ENCODE data around the gene ARHGAP24.
A peak's percentile ranks its signal among the peaks of the same experiment; 100 is the strongest.
"Not testable (repeated sequence)": the region's sequence is repeated elsewhere in the genome, so short reads cannot be mapped to it uniquely, and the experiment has no call there.

ARHGAP24 gene

DNA sequence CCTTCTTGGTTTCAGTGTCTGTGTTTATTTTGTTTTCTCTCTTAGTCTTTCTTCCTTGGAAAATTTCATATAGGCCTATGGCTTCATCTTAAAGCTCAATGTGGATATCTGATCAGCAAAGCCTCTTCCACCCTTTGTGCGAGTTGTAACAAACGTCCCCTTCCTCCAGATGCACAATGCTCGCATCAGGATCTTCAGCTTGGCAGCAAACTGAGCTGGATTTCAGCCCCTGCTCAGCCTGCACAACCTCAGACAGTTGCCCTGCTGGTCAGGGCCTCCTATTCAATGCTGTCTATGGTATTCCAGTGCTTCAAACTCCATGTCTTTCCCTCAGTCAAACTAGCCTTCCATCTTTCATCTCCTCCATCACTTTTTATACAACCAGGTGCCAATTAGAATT, 309.4 kb downstream of the ARHGAP24 start:
- DNase-seq = no peak

DNA sequence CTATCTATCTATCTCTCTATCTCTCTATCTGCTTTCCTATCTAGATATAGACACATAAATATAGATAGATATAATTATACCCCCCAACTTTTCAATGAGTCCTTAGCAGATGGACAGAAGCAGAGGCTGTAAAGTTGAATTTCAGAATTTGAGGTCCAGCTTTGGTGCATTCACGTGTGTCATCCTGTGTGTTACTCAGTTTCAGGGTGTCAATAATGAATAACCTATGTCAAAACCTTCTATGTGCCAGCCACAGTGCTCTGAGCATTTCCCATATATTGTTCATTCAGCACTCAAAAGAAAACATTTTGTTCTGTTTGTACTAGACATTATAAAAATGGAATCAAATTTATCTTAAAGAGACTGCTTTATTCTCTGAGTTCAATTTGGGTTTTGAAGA, 310.0 kb downstream of the ARHGAP24 start:
- DNase-seq = no peak

DNA sequence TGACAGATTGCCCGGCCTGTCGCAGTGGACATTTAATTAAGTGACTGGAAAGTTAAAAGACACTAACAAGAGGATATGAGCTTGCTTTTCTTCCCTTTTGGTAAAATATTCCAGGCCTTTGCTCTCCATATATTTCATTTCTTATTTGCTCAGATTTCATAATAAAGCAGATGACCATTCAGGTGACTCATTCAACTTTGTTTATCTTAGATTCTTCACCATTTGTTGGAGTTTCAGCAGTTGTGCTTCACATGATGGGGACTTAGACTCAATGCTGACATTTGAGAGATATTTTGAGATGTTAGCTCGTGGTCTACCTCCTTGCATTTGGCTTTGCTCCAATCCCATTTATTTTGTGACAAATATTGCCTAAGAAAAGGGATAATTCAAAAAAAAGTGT, 312.2 kb downstream of the ARHGAP24 start:
- DNase-seq = no peak

DNA sequence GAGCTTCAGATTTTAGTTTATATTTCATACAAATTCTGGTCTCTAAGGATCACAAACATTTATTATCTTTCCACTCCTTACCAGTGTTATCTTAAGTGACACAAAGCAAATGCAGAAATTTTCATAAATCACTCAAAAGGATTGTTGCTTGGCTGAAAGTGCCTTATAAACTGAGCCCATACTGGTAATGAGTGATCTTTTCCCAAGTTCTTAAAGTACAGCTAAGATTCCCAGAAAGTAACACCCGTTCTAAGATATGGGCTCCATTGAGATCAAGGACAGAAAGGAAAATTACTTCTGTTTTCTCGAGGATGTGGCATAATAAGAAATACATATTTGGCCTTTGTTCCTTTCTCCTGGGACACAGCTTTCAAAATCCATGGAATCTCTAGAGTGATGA, 313.7 kb downstream of the ARHGAP24 start:
- no peak for DNase-seq

DNA sequence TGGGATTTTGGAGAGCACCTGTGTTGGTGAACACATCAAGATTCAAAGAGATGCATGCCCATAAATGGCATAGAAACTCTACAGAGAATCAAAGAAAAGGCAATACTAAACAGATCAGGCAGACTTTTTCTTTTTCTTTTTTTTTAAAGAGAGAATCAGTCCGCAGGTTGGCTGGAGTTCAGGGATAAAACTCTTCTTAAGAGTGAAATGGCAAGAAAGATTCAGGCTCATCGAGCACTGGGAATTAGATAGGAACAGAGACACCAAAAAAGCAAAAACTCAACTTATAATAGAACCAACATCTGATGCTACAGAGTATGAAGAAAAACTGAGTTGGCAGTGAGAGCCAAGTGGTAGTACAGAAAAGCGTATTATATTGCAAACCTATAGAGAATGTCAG, 314.3 kb downstream of the ARHGAP24 start:
- DNase-seq = no peak

DNA sequence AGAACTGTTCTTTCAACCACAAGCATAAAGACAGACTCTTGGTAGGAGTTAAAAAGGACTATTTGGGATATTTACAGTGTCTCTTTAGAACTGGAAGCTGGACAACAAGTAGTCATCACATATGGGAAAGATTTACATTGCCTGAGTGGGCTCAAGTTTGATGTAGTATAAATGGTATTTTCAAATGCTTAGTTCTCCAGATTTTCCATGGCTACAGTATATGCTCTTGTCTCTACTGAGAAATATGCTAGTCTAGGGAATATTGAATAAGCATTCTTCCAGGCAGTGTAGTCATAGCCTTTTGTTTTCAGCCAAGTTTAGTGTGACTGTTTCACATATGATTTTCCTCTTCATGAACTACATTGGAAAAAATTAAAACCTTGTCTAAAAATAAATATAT, 315.6 kb downstream of the ARHGAP24 start:
- no peak for DNase-seq

DNA sequence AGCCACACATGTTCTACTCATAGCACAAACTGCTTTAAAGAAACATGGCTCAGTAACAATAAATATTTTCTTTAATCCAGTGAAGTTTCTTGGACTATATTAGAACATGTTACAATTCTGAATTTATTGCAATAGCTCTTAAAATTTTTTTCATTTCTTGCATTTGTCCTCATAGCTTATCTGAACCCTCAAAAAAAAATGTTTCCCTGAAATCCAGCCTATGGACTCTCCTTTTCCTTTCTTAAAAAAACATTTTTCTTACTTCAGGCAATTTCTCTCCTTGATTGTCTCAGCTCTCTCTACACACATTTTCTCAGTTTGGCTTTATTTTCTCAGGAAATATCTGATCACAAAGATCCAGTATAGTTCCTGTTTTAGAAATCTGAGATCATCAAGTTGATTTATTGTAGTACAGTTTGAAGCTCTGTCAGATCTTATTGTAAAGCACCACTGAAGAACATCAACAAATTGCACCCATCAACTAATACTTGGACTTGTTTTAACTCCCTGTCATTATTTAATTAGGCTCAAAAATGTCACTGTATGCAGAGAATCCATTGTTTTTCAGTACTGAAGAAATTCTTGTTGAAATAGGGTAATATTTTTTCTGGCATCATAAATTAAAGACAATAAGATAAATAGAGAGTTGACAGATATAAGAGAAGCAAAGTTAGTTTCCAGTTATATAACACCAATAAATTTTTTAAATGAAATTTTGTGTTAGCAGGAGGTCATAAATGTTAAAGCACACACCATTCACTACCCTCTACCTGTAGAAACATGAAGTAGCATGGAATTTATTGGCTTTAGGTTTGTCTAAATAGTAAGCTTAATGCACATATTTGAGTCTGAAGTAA, 317.7 kb downstream of the ARHGAP24 start:
- DNase-seq = no peak

DNA sequence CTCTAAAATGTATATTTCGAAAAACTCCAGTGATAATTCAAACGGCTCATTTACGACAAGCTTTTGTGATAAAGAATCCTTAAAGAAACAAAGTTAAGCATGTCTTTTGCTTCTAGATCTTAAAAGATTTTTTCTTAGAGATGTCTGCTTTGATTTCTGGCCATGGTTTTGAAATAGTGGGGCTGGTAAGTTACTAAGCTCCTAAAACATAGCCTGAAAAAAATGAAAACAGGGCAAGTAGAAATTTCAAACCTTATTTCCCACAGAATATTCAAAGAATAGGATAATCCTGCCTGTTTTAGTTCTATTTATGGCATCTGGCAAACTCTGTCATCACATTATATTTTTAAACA, 318.3 kb downstream of the ARHGAP24 start:
- DNase-seq = no peak

DNA sequence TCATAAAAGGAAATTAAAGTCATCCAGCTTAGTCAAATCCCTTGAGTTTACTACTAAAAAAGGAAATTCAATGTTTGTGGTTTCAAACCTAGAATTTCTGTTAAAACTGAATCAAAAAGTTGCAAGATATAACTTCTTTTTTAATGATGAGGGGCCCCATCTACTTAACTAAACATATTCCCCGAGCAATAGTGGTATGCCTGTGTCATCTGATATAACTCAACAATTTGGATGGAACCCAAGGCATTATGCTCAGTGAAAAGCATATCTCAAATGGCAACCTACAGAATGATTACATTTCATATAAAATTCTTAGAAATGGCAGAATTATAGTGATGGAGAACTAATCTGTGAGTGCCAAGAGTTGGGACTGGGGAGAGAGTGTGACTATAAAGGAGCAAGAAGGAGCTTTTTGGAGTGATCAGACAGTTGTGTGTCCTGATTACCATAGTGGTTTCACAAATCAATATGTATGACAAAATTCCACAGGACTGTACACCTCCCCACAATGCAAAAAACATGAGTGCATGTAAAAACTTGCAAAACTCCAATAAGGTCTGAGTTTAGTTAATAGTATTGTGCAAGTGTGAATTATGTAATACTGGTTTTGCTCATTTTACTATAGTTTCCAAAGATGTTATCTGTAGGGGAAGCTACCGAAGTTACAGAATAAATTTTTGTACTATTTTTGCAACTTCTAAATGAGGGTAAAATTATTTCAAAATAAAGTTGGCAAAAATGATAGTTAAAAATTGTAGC, 323.2 kb downstream of the ARHGAP24 start:
- no peak for DNase-seq

DNA sequence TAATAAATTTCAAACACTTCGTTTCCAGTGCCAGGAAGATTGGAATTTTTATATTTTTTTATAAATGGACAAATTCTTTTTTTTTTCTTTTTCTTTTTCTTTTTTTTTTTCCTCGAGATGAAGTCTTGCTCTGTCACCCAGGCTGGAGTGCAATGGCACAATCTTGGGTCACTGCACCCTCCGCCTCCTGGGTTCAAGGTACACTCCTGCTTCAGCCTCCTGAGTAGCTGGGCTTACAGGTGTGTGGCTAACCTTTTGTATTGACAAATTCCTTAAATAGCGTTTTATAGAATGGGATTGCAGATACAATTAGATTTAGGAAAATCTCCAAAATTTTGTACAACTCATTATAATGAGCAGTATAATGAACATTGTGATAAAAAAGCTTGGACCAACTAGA, 328.9 kb downstream of the ARHGAP24 start:
- no peak for DNase-seq

DNA sequence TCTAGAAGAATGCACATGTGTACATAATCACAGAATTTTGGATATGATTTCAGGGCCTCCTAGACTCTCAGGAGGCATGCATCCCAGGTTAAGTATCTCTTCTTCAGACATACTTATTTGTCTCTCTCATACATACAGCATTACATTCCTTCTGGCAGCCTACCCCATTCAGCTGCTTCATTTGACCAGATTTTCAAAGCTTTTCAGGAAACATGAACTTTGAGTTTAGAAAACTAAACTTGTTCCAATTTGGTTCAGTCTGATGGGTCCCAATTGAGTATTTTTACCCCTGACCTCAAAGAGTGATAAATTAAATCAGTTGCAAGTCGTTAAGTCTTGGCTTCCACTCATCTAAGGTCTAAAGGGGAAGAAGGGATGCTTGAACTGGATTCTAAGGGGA, 330.9 kb downstream of the ARHGAP24 start:
- DNase-seq = no peak

DNA sequence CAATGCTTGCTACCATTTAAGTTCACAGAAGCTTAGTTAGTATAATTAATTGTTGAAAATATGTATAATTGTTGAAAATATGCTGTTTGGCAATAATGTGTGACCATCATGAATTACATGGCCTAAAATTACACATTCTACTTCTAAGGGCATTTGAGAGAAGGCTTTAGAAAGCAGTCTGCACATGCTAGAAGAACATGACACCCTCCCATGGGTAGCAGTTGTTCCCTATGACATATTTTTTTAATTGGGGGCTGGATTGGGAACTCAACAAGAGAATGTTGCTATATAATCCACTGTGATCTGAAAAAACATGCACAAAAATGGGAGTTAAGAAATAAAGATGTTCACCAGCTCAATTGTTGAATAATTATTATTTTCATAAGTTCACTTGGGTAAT, 331.4 kb downstream of the ARHGAP24 start:
- DNase-seq = no peak

DNA sequence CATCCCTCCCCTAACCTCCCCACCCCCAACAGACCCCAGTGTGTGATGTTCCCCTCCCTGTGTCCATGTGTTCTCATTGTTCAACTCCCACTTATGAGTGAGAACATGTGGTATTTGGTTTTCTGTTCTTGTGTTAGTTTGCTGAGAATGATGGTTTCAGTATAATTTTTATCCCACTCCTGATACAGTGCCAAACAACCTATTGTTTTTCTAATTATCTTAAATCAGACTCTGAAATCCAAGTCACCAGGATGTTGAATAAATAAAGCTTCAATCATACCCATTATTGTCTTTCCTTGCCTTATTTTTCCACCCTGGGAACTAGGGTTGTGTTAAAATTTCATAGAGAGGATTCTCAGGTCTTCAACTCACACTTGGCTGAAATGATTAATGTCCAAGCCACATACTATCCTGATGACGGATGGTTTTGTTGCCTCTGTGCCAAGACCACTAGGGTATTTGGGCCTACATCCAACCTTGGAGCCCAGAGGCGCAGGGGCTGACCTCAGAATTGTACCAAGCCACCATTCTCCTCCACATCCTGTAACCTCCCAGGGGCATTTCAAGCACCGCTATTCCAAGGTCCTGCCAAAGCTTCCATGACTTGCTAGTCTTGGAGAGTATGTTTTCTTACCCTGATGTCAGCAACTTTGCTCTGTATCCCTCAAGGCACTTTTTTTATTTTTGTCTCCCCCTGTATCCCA, 332.4 kb downstream of the ARHGAP24 start:
- DNase-seq = no peak

DNA sequence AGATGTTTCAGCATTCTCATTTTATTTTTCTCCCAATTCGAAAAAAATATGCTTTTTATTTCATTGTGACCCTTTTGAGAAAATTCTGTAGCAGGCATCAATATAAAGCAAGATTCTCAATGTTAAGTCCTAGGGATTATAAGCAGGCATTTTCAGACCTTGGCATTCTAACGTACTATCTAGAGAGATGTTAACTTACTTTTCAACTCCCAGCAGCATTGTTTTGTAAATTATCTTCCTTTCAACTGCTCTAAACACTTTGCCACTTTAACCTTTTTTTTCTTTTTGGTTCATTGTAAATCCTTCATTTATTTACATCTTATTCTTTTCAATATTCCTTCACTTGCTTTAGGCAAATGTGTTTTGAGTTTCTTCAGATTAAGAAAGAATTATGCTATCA, 333.2 kb downstream of the ARHGAP24 start:
- DNase-seq = no peak

DNA sequence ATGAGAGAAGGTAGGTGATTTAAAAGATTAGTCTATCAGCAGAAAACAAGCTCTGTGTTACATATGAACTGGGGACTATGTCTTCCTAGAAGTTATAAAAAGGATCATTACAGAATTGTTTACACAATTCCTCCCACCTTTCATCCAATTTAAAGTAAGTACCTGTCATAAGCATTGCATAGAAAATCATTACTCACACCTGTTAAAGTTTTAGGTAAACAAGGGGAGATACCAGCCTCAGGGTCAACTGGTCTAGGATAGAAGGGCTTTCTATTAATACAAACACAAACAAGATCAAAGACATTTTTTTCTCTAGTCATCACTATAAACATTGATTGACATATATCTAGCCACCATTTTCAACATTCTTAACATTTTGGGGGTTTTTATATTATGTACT, 333.9 kb downstream of the ARHGAP24 start:
- DNase-seq = no peak

DNA sequence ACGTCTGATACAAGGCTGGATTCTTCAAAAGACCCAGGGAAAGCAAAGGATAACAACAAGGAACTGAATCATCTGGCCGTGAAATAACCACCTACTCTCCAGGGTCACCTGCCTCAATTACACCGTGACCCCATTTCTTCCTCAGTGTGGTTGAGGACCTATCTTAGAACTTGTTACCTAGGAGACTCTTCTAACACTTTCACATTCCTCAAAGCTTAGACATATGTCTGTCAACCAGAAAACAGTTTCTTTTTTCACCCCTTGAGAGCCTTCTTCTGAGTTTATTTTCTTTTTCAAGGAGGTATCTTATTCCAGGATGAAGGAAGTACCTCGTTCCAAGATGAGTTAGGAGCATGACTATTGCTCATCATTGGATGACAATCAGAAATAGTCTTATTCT, 337.8 kb downstream of the ARHGAP24 start:
- no peak for DNase-seq

DNA sequence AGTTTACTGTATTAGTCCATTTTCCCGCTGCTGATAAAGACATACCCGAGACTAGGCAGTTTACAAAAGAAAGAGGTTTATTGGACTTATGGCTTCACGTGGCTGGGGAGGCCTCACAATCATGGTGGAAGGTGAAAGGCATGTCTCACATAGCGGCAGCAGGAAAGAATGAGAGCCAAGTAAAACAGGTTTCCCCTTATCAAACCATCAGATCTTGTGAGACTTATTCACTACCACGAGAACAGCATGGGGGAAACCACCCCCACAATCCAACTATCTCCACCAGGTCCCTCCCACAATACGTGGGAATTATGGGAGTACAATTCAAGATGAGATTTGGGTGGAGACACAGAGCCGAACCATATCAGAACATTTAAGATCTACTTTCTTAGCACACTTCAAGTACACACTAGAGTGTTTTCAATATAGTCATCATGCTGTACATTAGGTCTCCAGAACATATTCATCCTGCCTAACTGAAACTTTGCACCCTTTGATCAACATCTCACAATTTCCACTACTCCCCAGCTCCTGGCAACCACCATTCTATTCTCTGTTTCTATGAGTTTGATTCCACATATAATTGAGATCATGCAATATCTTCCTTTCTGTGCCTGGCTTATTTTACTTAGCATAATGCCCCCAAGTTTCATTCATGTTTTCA, 341.0 kb downstream of the ARHGAP24 start:
- no peak for DNase-seq

DNA sequence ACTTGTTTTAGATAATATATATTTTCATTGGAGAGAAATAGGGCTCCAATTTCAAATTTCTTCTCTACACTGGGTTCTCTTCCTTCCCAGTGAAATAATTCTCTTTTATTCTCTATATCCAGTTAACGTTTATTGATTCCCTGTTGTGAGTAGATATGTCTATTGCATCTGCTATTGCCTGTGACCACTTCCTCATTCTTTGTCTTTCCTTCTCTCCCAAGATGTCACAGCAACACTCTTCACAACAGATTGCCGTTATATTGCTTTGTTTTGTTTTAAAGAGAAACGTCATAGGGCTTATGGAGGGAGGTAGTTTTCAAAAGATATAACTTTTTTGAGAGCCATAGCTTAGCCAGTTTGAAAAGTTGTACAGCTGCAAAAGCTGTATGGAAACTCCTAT, 343.8 kb downstream of the ARHGAP24 start:
- DNase-seq = no peak

DNA sequence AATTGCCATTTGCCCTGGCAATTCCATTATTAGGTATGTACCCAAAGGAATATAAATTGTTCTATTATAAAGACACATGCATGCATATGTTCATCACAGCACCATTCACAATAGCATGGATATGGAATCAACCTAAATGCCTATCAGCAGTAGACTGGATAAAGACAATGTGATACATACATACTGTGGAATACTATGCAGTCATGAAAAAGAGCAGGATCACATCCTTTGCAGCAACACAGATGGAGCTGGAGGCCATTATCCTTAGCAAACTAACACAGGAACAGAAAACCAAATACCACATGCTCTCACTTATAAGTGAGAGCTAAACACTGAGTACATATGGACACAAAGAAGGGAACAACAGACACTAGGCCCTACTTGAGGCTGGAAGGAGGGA, 345.2 kb downstream of the ARHGAP24 start:
- DNase-seq = not testable (repeated sequence)

DNA sequence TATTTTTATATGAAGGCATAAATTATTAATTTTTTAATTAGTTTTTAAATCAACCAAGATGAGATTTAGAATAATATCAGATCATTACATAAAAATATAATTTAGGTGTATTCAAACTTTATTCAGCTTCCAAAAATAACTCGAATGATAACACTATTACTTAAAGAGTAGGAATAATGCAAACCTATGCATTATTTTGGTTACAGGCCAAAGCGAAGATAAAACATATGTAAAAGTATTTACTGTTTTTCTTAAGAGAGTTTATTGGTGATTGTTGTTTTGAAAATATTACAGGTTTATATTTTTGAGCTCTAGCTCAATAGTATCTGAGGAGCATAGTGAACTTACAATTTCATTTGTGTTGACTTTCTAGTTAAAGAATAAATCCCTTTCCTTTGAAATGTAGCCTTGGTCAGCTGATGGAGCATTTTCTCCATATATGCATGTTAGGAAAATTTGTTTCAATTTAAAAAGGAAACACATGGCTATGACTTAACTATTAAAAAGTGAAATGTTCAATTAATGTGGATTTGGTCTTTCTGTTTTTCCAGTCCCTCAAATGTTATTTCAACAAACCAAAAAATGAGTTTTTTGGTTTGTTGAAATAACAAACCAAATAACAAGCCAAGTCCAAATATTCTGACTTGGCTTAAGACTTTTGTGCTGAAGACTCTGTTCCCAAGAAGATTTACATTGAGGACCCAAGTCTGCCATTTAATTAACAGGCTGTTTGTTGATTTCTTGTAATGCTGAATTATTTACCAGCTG, 346.9 kb downstream of the ARHGAP24 start:
- no peak for DNase-seq

DNA sequence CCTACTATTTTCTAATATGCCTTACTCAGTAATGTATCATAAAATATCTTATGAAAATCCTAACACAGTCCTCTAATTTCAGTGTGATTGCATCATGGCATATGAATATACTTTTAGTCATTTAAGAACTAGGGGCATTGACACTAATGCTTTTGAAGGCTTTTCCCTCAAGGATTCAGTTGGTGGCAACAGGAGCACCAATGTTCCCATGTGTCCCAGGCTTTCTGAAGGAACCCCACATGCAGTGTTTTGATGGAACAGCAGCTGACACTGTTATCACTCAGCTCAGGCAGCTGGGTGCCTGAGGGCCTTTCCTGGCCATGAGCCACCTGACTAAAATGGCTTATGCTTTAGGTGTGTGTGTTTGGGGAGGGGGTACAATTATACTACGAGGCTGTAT, 348.3 kb downstream of the ARHGAP24 start:
- peak; percentile 37 for DNase-seq

DNA sequence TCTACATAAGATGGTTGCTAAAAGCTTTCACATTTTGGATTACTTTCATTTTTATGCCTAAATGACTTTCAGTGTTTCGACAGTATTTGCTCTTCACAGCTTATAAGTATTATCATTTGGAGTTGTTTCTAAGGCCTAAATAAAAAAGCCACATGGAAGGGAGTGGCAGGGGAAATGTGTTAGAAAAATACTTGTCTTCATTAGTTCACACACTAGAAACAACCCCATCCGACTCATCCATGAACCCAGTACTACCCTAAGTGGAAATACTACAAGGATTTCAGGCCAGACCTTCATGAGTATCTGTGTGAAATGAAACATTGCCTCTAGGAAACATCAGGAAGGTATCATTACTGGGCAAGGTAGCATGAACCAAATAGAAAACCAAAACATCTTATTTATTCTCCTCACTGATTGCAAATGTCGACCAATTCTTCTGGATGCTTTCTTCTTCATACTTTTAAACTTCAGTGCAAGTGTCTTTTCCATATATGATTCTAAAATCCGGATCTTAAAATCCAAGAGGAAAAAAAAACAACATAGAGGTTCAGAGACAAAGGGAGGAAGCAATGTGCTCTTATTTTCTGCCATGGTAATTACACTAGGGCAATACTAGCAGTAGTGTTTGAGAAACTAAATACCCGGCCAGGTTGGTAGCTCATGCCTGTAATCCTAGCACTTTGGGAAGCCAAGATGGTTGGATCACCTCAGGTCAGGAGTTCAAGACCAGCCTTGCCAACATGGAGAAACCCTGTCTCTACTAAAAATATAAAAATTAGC, 349.4 kb downstream of the ARHGAP24 start:
- DNase-seq = no peak
